Measurements from ENCODE around the gene ZNF519. TPM values are rescaled to one million over a fixed set of nuclear protein-coding genes. Genes with fewer than 3 reads are reported as not detected.

The ZNF519 gene
- total and polyA plus RNA-seq, 3 experiments from 2014 or later, result 5.9 to 12.0 (median 9.9) TPM

GRCh38 chr18:14053661-14054060 lies 78.6 kb downstream of the ZNF519 start:
- no peaks in the 10 kb centered on the region for H3K9me3 ChIP-seq (ENCODE audit: low read length)
- POLR2A ChIA-PET, result no interaction called here
- no peak overlapping the region for H3K27ac ChIP-seq (ENCODE audit: low read depth, low read length)
- Mint-ChIP-seq H3K4me1 (no peaks in the 10 kb centered on the region), H3K36me3 (peaks cover 0 to 3% (median 1%) of the 10 kb centered on the region in 3 donors), H3K27ac (no peak overlapping the region), H3K4me3 (no peak overlapping the region), H3K9me3 (peaks cover 13 to 41% (median 29%) of the 10 kb centered on the region in 5 donors), H3K27me3 (peaks cover 1 to 4% of the 10 kb centered on the region in 2 donors)
- CTCF ChIA-PET, result no interaction called here
- H3K36me3 ChIP-seq (ENCODE audit: insufficient read depth, low read length), result no peaks in the 10 kb centered on the region
- no peaks in the 10 kb centered on the region for H3K27me3 ChIP-seq (ENCODE audit: insufficient read depth, low read length, poor library complexity, severe bottlenecking)
- no peak overlapping the region for H3K4me3 ChIP-seq (ENCODE audit: low read length)
- DNase-seq, result no peak
- no peaks in the 10 kb centered on the region for H3K4me1 ChIP-seq (ENCODE audit: insufficient read depth, low read length)

Other genes starting within 250 kb of the ZNF519 start
- not detected for gene MC2R, start 216.9 kb downstream of the ZNF519 start, total RNA-seq
- gene MC2R, start 216.9 kb downstream of the ZNF519 start, polyA plus RNA-seq, result not detected

Data from CD8-positive, alpha-beta memory T cell (primary cell).